Activated CD4-positive, alpha-beta T cell treated with anti-CD3 and anti-CD28 coated beads for 36 hours (primary cell): ENCODE data around the gene ZNF618. TPM values are rescaled to one million over a fixed set of nuclear protein-coding genes. Genes with fewer than 3 reads are reported as not detected.

Source experiments
- ATAC-seq: fragments of 200-7000 bp; cut with Tn5 transposase; one replicate; pipeline ENCODE4 v1.10.0; 2021; ENCODE audit warnings: mild to moderate bottlenecking, moderate library complexity
- CTCF ChIA-PET: fragments of 350-600 bp; sonication (Branson Sonifier 250); formaldehyde crosslinking; loops from one replicate; lab custom pipeline; 2021; ENCODE audit warnings: antibody characterized with exemption; lab: Charles Lee
- POLR2A ChIA-PET: fragments of 350-600 bp; sonication (Branson Sonifier 250); formaldehyde crosslinking; loops from one replicate; lab custom pipeline; 2021; ENCODE audit warnings: antibody characterized with exemption, inconsistent platforms; lab: Charles Lee
- DNase-seq: peaks from one replicate; pipeline ENCODE4 v3.0.0-alpha.2; 2020
- H3K27ac Mint-ChIP-seq: one replicate; pipeline ENCODE4 v1.8.0; 2021; ENCODE audit warnings: mixed read lengths
- H3K27me3 Mint-ChIP-seq: one replicate; pipeline ENCODE4 v1.8.0; 2021; ENCODE audit warnings: mixed read lengths
- H3K36me3 Mint-ChIP-seq: one replicate; pipeline ENCODE4 v1.8.0; 2021; ENCODE audit warnings: low read depth, mixed read lengths
- H3K4me1 Mint-ChIP-seq: one replicate; pipeline ENCODE4 v1.8.0; 2021; ENCODE audit warnings: mixed read lengths
- H3K4me3 Mint-ChIP-seq: one replicate; pipeline ENCODE4 v1.8.0; 2021; ENCODE audit warnings: mild to moderate bottlenecking, moderate library complexity, mixed read lengths
- H3K9me3 Mint-ChIP-seq: one replicate; pipeline ENCODE4 v1.8.0; 2021; ENCODE audit warnings: low read depth, mixed read lengths
- intact Hi-C, 2 experiments: fragments of 100-400 bp; cut with DNase I in 1 of 2; cut with micrococcal nuclease in 1 of 2; formaldehyde crosslinking; loops; one replicate each; pipeline versions ENCODE4 v1.14.2 to v1.15.1; 2022 to 2024; cut with DNase I, micrococcal nuclease
- total RNA-seq, 2 experiments: library from RNA; stranded (reverse); gene quantifications; one replicate each; pipeline ENCODE4 v1.2.3, GENCODE V29; 2021

The ZNF618 gene
- total RNA-seq, 2 experiments from 2014 or later = 0.11 TPM

DNA sequence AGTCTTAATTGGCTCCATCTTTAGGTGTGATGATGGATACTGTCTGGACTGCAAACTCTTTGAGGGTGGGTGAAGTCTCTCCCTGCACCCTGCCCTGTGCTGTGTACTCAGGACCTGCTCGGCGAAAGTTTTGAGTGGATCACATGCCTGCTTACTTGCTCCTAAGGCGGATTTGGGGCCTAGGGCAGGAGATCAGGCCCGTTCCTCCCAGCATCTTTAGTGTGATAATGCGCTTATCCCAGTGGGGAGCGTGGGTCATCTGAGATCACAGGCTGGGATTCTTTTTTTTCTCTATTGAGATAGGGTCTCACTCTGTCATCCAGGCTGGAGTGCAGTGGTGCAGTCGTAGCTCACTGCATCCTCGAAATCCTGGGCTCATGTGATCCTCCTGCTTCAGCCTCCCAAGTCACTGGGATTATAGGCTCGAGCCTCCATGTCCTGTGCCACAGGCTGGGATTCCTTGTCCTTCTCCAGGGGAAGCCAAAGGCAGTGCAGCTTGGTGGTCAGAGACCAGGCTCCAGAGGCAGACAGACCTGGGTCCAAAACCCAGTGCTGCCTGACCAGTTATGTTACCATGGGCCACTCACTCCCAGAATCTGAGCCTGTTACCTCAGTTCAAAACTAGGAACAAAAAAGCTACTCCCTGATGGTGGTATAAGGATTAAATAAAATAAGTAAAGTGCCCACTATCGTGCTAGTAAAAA lies 59.7 kb downstream of the ZNF618 start:
- H3K4me3 Mint-ChIP-seq = no peak overlapping the region
- intact Hi-C loops = no loop called here
- DNase-seq (no peak), ATAC-seq (no peak)
- POLR2A ChIA-PET = no interaction called here
- H3K4me1 Mint-ChIP-seq = no peaks in the 10 kb centered on the region
- H3K27me3 Mint-ChIP-seq = no peaks in the 10 kb centered on the region
- H3K27ac Mint-ChIP-seq = no peak overlapping the region
- CTCF ChIA-PET = no interaction called here
- no peaks in the 10 kb centered on the region for H3K36me3 Mint-ChIP-seq
- H3K9me3 Mint-ChIP-seq = no peaks in the 10 kb centered on the region

DNA sequence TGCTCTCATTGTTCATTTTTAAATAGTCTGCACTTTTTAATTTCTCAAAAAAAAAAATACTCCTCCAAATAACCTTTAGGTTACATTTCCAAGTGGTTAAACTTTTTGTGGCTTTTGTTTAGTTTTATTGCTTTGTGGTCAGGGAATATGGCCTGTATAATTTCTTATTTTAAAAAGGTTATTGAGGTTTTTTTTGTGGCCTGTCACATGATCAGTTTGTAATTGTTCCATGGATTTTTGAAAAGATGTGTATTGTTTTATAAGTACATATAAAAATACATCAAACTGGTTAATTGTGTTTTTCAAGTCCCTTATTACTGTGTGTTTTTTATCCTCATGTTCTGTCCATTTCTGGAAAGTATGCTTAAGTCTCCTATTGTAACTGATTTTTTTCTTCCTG lies 64.0 kb downstream of the ZNF618 start:
- Mint-ChIP-seq H3K36me3 (no peaks in the 10 kb centered on the region), H3K4me3 (no peak overlapping the region), H3K4me1 (no peaks in the 10 kb centered on the region), H3K9me3 (no peaks in the 10 kb centered on the region), H3K27me3 (no peaks in the 10 kb centered on the region), H3K27ac (no peak overlapping the region)
- ChIA-PET POLR2A (no interaction called here), CTCF (no interaction called here)
- no peak for DNase-seq
- intact Hi-C loops = no loop called here
- no peak for ATAC-seq

DNA sequence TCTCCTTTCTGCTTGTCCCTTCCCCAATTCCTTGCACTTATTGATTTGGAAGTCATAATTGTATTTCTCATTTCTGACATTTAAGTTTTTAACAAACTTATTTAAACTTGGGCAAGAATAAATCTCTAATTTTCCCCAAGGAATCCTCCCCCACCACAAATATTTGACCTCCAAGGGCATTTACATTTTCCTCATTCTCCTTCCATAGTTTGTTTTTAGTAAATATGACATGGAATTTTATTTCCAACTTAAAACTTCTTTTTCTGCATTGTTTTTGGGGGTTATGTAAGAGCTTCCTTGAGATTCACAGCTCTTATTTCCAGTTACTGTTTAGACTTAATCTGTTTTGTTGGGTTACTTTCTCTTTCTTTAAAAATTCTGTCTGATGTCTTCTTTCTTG lies 64.9 kb downstream of the ZNF618 start:
- H3K27ac Mint-ChIP-seq = no peak overlapping the region
- ChIA-PET POLR2A (no interaction called here), CTCF (no interaction called here)
- H3K27me3 Mint-ChIP-seq = no peaks in the 10 kb centered on the region
- no peaks in the 10 kb centered on the region for H3K36me3 Mint-ChIP-seq
- DNase-seq (no peak), ATAC-seq (no peak)
- H3K9me3 Mint-ChIP-seq = no peaks in the 10 kb centered on the region
- intact Hi-C loops = no loop called here
- no peak overlapping the region for H3K4me3 Mint-ChIP-seq
- H3K4me1 Mint-ChIP-seq = no peaks in the 10 kb centered on the region

DNA sequence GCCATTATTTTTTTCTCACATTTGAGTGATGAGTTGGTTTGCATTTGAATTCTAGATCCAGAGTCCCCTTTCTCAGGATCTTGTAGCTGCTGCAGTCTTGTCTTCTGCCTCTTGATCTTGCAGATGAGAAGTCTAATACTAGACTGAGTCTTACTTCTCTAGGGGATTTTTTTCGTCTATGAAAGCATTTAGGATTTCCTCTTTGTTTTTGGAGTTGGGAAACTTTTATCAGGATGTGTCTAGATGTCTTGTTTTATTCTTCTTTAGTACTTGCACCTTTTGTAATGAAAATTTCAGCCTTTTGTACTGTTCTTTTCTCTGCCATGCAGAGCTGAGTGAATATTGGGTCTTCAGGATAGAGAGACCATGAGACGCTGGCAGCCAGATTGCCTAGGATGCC lies 65.4 kb downstream of the ZNF618 start:
- no peak for DNase-seq
- no peak overlapping the region for H3K4me3 Mint-ChIP-seq
- ChIA-PET CTCF (no interaction called here), POLR2A (no interaction called here)
- no peaks in the 10 kb centered on the region for H3K9me3 Mint-ChIP-seq
- no peaks in the 10 kb centered on the region for H3K27me3 Mint-ChIP-seq
- no peaks in the 10 kb centered on the region for H3K4me1 Mint-ChIP-seq
- ATAC-seq = no peak
- no peaks in the 10 kb centered on the region for H3K36me3 Mint-ChIP-seq
- intact Hi-C loops = no loop called here
- H3K27ac Mint-ChIP-seq = no peak overlapping the region

DNA sequence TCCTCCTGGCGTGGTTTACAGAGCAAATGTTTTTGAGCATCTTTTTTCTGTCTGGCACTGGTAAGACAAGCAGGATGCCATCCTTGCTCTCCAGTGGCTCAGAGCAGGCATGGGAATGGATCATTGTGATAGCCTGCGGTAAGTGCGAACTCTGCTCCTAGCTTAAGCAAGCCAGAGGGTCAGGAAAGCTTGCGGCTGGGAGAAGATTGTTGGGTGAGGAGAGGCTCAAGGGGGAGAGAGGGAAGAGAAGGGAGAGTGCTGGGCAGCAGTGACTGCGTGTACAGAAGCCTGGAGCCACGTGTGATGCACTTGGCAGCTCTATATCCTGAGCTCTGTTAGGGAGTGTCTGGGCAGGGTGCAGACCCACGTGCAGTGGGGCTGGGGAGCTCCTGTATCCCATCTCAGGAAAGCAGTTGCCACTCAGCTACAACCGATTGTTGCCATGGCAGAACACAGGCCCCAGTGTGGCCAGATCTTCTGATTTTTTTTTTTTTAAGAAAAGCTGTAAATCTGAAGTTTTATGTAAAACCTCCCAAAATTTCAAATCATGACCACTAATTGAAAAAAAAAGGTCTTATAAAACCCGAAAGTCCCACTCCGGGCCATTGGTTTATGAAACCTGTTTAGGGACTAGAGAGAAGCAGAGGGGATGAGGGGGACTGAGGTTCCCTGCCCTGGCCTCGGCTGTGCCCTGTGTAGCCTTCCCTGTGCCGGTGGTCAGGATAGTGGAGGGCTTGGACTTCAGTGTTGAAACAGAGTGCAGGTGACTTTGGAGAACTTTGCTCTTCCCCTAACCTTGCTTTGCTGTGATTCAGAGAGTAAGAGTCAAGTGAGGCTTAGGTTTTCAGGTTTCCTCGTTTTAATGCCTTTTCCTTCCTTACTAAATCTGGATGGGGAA lies 67.3 kb downstream of the ZNF618 start:
- ChIA-PET CTCF (interaction anchor here (0.6 to 1.4 kb wide), 2 partner anchors 14 to 29 kb away, joined by 3 to 5 read pairs; no protein-coding TSS in a partner anchor), POLR2A (no interaction called here)
- Mint-ChIP-seq H3K27me3 (no peaks in the 10 kb centered on the region), H3K4me1 (no peaks in the 10 kb centered on the region), H3K27ac (no peak overlapping the region), H3K9me3 (no peaks in the 10 kb centered on the region), H3K4me3 (no peak overlapping the region), H3K36me3 (no peaks in the 10 kb centered on the region)
- intact Hi-C loops = no loop called here
- DNase-seq = no peak
- no peak for ATAC-seq

DNA sequence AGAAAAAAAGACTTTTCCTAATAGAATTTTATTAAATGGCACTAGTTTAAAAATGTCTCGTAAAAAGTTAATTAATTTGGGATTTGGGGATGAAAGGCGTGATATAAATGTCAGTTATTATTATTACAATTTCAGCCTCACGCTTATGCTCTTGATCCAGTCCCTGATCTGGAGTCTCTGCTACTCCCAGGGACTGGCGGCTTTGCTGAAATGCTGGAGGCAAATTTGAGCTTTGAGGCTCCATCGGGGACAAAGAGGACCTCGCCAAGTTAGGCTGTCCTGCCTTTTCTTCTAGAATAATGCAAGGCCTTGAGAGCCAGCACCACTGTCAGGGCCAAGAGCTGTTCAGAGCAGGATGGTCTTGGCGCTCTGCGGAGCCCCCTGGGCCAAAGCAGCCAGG lies 69.7 kb downstream of the ZNF618 start:
- no peaks in the 10 kb centered on the region for H3K9me3 Mint-ChIP-seq

DNA sequence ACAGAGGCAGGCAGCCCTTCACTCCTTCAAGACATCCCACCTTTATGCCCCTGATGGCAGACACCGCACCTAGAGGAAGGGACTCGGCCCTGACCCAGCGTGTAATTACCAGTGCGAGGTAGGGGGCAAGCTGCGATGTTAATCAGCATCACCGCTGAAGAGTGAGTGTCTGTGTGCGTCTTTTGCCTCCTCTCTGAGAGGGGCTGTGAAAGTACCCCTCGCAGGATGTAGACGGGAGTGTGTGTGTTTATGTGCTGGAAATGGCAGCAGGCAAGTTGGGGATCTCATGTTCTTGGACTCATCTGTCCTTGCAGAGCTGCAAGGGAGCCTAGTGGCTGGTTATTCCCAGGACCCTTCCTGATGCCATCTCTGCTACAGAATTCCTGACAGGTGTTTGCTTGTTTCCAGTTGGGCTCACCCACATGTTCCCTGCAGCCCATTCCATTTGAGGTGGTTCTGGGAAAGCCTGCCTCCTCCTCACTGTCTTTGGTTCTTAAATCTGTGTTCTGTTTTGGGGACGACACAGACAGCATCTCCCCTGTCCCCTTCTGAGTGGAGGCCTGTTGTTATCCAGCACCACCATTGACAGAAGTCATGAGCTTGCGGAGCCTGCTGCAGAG lies 70.5 kb downstream of the ZNF618 start:
- Mint-ChIP-seq H3K4me3 (no peak overlapping the region), H3K27ac (no peak overlapping the region), H3K36me3 (no peaks in the 10 kb centered on the region), H3K27me3 (no peaks in the 10 kb centered on the region), H3K4me1 (no peaks in the 10 kb centered on the region), H3K9me3 (no peaks in the 10 kb centered on the region)
- no peak for ATAC-seq
- intact Hi-C loops = no loop called here
- ChIA-PET CTCF (no interaction called here), POLR2A (no interaction called here)
- no peak for DNase-seq

More for the DNA sequence above, 69.7 kb downstream of the ZNF618 start:
- H3K4me3 Mint-ChIP-seq = no peak overlapping the region
- no peak for DNase-seq
- H3K27me3 Mint-ChIP-seq = no peaks in the 10 kb centered on the region
- POLR2A ChIA-PET = no interaction called here
- no peak for ATAC-seq
- H3K4me1 Mint-ChIP-seq = no peaks in the 10 kb centered on the region
- no peaks in the 10 kb centered on the region for H3K36me3 Mint-ChIP-seq
- H3K27ac Mint-ChIP-seq = no peak overlapping the region
- intact Hi-C loops = no loop called here
- CTCF ChIA-PET = no interaction called here

DNA sequence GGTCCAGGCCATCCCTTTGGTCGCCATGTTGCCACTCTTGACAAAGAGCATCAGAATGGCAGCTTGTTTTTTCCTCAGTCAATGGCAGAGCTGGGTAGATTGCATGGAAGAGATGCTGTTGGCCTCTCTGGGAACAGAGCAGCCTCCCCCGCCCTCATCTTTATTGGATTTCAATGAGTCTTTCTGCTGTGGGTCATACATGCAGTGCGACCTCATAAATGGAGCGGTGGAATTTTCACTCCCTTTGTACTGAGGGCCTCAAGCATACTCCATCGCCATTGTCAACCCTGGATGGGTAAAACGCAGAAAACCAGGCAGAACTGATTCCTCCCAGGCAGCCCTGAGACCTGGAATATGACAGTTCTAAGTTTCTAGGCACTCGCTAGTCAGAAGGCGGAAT lies 71.8 kb downstream of the ZNF618 start:
- ATAC-seq (no peak), DNase-seq (no peak)
- no peaks in the 10 kb centered on the region for H3K36me3 Mint-ChIP-seq
- no peak overlapping the region for H3K4me3 Mint-ChIP-seq
- ChIA-PET CTCF (no interaction called here), POLR2A (no interaction called here)
- no peaks in the 10 kb centered on the region for H3K4me1 Mint-ChIP-seq
- no peak overlapping the region for H3K27ac Mint-ChIP-seq
- intact Hi-C loops = no loop called here
- no peaks in the 10 kb centered on the region for H3K27me3 Mint-ChIP-seq
- H3K9me3 Mint-ChIP-seq = no peaks in the 10 kb centered on the region

DNA sequence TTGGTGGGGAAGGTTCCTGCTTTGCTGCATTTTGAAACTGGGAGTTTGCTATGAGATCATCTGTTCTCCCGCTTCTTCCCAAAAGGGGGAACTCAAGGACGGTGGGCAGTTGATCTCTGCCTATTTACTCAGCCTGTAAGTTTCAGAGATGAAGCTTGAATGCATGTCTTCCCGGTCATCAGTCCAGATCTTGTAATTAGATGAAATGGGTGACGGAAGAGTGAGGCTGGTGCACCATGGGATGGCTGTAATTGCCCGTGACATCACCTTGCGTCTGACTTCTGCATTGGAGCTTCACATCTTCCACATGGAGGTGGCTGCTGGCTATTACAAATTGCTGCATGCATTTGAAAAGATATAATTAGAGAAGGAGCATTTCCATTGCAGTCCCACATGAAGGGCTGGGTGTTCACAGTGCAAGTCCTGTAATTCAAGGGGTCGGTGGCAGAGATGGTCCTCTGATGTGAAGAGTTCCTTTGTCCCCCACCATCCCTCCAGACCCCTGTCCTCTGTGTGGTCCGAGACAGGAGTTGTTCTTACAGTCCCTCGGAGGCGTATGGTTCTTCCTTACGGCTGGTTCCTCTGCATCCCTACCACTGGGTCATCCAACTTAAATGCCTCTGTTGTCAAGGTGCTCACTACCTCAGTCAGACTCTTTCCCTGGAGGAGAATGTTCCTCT lies 72.9 kb downstream of the ZNF618 start:
- Mint-ChIP-seq H3K4me1 (no peaks in the 10 kb centered on the region), H3K27ac (no peak overlapping the region), H3K27me3 (no peaks in the 10 kb centered on the region), H3K9me3 (no peaks in the 10 kb centered on the region), H3K4me3 (no peak overlapping the region), H3K36me3 (no peaks in the 10 kb centered on the region)
- ATAC-seq (no peak), DNase-seq (no peak)
- POLR2A ChIA-PET = no interaction called here
- CTCF ChIA-PET = interaction anchor here (1.1 kb wide), 1 partner anchor 20 kb away, joined by 3 read pairs; no protein-coding TSS in a partner anchor
- intact Hi-C loops = no loop called here

DNA sequence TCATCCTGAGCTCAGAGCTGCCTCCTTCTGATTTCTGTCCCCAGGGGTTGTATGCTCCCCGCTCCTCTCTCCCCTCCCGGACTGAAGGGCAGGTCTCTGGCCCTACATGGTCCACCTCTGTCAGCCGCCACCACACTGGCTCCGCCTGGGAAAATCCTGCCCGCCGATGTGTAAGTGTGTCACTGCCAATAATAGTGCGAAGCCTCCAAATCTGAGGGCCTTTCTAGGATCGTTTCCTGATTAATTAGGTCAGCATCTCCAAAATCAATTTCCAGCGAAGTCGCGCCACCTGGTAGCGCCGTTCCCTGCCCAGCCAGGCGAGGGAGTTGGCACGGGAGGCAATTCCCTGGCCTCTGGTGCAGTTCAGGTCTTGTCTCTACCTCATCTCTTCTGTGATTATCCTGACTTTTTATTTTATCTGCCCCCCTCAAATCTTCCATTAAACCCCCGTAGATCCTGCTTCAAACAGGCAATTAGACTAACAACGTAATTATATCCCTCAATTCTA lies 73.5 kb downstream of the ZNF618 start:
- Mint-ChIP-seq H3K36me3 (no peaks in the 10 kb centered on the region), H3K9me3 (no peaks in the 10 kb centered on the region), H3K4me3 (no peak overlapping the region), H3K27ac (no peak overlapping the region), H3K4me1 (no peaks in the 10 kb centered on the region), H3K27me3 (no peaks in the 10 kb centered on the region)
- ChIA-PET POLR2A (no interaction called here), CTCF (interaction anchor here (1.1 kb wide), 1 partner anchor 19 kb away, joined by 3 read pairs; no protein-coding TSS in a partner anchor)
- DNase-seq (no peak), ATAC-seq (no peak)
- intact Hi-C loops = no loop called here
